Globus pallidus (tissue), 1 donor: ENCODE results near the gene FRMD4A.
"Not testable (repeated sequence)": the region's sequence is repeated elsewhere in the genome, so short reads cannot be mapped to it uniquely, and the experiment has no call there.

Source experiments
- DNase-seq: peaks from one replicate; pipeline ENCODE4 v3.0.0-alpha.2; 2015; ENCODE audit warnings: low spot score

The FRMD4A gene

GRCh38 chr10:13915710-13916109 lies 415.0 kb downstream of the FRMD4A start:
- peak; percentile 97 for DNase-seq

GRCh38 chr10:13913897-13914296 lies 416.8 kb downstream of the FRMD4A start:
- DNase-seq: no peak

DNA sequence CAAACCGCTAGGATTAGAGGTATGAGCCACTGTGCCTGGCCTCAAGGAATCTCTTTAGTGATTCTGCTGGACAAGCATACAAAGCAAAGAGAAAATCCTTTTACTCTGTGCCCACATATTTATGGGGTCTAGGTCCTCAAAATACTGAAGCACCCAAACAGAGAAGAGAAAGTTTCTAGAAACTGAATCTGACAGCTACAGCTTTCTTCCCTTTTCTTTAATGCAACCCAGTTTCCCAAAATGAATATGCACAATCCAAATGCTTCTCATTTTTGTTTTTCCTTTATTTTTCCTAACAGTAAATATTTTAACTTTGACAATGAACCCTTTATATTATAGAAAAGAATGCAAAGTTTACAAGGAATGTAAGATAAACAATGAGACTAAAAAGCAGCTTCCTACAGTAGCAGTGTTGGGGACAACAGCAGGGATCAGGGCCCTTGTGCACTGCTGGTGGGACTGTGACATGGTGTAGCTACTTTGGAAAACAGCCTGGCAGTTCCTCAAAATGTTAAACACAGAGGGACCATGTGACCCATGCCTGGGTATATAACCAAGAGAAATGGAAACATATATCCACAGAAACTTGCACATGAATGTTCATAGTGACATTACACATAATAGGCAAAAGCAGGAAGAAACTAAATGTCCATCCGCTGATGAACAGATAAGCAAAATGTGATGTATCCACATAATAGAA lies 418.8 kb downstream of the FRMD4A start:
- no peak for DNase-seq

GRCh38 chr10:13909516-13910258 lies 421.0 kb downstream of the FRMD4A start:
- no peak for DNase-seq

GRCh38 chr10:13908475-13908874 lies 422.2 kb downstream of the FRMD4A start:
- DNase-seq: no peak

- DNase-seq: no peak
Observed at GRCh38 chr10:13907570-13907969, 423.2 kb downstream of the FRMD4A start.

GRCh38 chr10:13905281-13905680 lies 425.4 kb downstream of the FRMD4A start:
- DNase-seq: no peak

DNA sequence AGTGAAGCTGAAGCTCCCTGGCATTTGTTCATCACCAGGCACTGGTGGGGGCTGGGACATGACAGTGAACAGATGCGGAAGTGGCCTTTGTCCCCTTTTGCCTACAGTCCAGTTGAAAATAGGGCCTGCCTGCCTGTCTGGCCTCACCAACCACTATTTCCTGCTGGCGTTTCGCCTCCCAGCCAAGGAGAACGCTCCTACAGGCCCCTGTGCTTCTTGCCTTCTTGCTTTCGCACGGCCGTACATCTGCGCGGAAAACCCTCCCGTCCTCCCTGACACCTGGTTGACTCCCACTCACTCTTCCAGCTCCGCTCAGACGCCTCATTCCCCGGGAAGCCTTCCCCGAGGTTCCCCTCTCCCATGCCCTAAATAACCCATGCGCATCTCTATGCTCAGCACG lies 426.7 kb downstream of the FRMD4A start:
- DNase-seq: peak; percentile 60

DNA sequence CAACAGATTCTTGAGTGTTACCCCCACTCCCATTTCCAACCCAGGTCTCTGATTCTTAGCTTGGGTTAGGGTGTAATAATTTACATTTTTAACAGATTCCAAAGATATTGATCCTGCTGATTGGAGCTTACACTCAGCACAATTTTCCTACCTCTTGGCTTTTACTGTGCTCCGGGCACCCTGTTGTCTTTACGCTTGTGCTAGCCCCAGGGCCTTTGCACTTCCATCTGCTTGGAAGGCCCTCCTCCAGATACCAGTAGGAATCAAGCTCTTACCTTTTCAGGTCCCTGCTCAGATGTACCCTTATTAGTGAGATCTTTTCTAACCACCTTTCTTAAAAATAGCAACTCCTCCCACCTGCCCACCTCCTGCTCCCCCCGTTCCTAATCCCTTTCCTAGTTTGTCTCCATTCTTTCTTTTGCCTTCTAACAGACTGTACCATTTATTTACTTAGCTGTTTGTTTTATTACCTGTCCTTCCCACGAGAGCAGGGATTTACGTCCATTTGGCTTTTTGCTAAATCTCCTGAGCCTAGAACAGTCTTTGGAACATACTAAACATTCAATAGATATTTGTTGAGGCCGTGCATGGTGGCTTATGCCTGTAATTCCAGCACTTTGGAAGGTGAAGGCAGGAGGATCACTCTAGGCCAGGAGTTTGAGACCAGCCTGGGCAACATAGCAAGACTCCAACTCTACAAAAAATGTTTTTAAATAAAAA lies 427.7 kb downstream of the FRMD4A start:
- no peak for DNase-seq

GRCh38 chr10:13899941-13900340 lies 430.8 kb downstream of the FRMD4A start:
- no peak for DNase-seq

DNA sequence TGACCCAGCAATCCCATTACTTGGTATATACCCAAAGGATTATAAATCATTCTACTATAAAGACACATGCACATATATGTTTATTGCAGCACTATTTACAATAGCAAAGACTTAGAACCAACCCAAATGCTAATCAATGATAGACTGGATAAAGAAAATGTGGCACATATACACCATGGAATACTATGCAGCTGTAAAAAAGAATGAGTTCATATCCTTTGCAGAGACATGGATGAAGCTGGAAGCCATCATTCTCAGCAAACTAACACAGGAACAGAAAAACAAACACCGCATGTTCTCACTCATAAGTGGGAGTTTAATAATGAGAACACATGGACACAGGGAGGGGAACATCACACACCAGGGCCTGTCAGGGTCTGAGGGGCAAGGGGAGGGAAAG lies 434.6 kb downstream of the FRMD4A start:
- not testable (repeated sequence) for DNase-seq

GRCh38 chr10:13894412-13895093 lies 436.2 kb downstream of the FRMD4A start:
- no peak for DNase-seq

GRCh38 chr10:13893926-13894325 lies 436.8 kb downstream of the FRMD4A start:
- no peak for DNase-seq

DNA sequence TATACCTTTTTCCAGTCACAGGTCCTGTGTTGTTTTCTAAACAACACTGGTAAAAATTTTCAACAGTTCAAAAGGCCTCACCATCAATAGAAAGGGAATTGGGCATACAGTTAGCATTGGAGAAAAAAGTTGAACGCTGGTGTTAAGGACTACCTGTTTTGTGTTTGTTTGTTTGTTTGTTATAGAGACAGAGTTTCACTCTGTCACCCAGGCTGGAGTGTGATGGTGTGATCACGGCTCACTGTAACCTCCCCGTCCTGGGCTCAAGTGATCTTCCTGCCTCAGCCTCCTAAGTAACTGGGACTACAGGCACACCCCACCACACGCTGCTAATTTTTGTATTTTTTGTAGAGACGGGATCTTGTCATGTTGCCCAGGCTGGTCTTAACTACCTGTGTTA lies 437.9 kb downstream of the FRMD4A start:
- DNase-seq: no peak

DNA sequence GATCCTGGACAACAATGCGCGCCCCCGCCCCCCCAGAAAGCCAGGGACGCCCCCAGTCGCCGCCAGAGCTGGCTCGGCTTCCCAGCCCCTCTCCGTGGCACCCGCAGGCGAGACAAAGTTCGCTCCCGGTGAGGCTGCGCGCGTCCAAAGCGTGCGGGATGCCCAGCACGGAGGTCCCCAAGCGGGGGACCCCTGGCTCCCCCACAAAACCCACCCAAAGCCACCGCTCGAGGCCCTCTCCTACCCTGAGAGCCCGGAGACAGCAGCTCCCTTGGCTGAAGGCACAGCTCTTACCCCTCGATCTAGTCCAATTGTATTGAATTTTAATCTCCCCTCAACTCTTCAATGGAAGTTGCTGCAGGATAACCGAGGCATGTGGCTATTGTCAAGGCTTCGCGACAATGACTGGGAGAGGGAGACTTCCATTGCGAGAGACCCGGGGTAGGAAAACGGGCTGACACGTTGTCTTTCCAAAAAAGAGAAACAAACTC lies 438.7 kb downstream of the FRMD4A start:
- DNase-seq: no peak

DNA sequence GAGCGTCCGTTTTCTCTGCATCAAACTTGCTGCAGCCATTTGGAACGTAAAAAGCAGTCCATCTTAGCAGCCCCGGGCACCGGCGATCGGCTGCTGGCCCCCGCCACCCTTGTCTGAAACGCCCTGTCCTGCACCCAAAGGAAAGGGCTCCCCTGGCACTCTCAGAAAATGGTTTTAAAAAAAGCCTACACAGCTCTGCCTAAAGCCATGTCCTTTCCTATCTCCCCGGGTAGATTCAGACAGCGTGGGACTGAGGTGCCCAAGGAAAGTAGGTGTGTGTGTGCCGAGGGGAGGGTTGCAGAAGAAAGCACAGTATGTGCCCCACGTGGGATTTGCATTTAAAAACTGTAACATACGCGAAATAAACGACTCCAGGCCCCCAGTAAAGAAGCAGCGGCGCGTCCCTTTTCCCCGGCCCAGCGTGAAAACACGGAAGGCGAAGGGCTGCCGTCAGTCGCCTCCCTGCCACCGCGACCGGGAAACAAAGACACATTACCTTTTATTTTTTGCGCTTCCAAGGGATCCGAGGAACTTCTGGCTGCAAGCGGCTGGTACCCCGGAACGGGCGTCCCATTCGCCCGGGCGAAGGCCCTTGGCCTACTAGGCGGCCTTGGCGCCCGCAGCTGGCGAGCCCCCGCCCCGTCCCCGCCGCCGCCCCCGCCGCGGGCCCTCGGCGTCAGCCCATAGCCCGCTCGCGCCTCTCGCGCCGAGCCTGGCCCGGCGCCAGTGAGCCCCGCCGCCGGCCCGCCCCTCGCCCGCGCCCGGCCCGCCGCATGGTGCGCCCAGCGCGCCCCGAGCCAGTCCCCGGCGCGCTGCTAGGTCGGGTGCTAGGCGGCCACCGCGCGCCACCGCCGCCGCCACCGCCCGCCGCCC lies 439.4 kb downstream of the FRMD4A start:
- DNase-seq: no peak

DNA sequence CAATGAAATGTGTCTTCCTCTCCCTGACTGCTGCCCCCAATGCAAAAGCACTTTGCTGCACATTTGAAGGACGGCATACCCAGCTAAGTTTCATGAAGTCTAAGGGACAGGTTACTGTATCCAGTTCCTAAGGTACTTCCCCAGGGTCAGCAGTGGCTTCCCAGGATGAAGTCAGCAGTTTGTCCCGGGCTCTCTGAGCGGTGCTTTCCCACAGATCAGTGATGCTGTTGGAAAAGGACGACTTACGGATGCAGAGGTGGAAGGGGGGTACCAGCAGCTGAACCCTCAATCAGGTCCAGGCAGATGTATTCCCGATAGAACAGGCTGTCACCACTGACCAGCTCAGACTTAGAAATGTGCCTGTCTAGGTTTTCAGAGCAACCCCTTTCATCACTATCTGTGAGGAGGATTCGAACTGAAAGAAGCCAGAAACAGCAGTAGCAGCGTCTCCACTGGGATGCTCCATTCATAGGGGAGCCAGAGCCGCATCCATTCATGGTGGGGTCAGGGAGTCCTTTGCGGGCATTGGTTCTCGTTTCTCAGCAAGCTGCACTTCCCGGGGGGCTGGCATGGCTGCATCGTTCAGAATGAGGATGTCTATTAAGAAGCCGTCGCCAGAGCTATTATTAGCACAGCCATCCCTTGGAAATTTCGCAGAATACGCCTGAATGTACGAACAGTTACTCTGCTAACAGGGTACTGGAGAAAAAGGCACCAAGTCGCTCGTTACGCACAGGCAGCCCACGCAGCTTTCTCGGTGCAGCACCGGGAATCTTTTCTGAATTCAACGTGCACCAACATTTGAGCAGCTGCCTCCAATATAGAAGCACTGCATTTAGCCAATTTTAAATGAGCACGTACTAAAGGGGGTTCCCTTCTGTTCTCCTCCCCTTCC lies 440.2 kb downstream of the FRMD4A start:
- DNase-seq: peak; percentile 65

GRCh38 chr10:13887761-13888160 lies 443.0 kb downstream of the FRMD4A start:
- no peak for DNase-seq

- DNase-seq: peak; percentile 98
Observed at GRCh38 chr10:13885238-13885990, 445.3 kb downstream of the FRMD4A start.
